SH-SY5Y (cell line): ENCODE measurements around the gene ADAMTS14.

Source experiments
- GATA2 ChIP-seq: IDR thresholded peaks from 2 replicates; pipeline ENCODE4 v1.6.1; 2011; ENCODE audit warnings: mild to moderate bottlenecking, low read depth, low read length
- GATA3 ChIP-seq: IDR thresholded peaks from 2 replicates; pipeline ENCODE4 v1.6.1; 2011; ENCODE audit warnings: low read depth, mild to moderate bottlenecking, low read length, moderate library complexity

DNA sequence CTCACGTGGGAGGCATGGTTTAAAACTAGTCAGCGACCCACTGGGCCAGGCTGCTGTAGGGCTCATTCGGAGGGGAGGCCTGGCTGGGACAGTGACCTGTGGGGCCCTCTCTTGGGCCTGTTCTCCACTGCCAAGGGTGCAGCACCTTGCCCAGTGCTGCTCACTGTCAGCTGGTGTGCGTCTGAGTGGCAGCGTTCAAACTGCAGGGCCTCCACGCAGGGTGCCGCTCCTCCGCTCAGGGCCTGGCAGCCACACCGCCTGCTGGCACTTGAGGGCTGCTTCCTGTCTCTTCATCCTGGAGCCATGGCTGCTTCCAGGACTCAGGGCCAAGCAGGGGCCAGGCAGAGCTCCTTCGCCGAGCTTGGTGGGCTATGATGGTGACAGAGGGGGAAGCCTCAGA is 18.3 kb downstream of the ADAMTS14 start:
- no peak for TF ChIP-seq GATA3
- TF ChIP-seq GATA2, result no peak
